Stimulated activated CD4-positive, alpha-beta T cell treated with anti-CD3 and anti-CD28 coated beads, Interleukin-15, amount 100 ng/mL, for 24 hours (primary cell): Measurements from ENCODE around the gene RASSF5.
"Not testable (repeated sequence)": the region's sequence is repeated elsewhere in the genome, so short reads cannot be mapped to it uniquely, and the experiment has no call there.

Source experiments
- DNase-seq: peaks from one replicate; pipeline ENCODE4 v3.0.0-alpha.2; 2020

Gene RASSF5

DNA sequence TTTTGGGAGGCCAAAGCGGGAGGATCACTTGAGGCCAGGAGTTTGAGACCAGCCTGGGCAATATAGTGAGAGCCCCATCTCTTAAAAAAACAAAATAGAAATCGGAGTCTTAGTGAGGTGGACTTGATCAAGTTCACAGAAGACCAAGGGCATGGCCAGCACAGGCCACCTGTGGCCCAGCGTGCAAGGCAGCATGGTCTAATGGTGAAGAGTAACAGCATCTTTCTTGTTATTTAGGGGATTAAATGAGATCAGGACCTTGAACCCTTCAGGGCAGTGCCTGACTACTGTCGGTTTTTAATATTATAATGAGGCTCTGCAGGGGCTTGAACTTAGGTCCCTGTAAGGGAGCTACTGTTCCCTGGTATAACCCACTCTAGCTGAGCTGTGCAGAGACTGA is 66.4 kb downstream of the RASSF5 start:
- DNase-seq, result no peak

DNA sequence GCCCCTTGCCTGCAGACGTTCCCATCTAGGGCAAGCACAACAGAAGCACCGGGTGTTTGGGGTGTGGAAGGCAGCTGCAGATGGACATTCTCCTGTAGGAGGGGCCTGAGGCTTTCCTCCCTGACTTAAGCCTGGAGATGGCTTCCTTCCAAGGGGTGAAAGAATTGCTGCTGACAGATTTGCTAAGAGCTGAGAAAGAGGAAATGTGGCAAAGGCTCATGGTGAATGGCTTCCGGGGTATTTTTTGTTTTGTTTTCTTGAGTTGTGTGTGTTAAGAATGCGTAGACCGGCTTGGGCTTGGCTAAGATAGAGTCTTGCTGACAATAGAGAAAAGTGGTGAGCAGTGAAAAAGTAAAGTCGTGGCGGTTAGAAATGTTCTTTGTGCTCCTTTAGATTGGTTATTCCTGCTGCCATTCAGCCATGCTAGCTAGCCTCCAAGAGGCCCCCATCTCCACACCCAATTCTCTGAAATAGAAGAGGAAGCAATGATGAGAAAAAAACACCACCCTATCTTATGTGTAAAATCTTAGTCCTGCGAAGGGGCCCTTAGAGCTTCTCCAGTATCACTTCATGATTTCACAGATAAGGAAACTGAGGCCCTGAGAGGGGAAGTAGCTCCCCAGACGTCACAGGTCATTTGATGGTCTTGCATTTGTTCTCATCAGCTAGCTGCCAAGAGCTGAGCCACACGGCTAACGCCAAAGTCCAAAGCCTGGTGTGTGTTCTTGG is 68.0 kb downstream of the RASSF5 start:
- DNase-seq, result no peak

DNA sequence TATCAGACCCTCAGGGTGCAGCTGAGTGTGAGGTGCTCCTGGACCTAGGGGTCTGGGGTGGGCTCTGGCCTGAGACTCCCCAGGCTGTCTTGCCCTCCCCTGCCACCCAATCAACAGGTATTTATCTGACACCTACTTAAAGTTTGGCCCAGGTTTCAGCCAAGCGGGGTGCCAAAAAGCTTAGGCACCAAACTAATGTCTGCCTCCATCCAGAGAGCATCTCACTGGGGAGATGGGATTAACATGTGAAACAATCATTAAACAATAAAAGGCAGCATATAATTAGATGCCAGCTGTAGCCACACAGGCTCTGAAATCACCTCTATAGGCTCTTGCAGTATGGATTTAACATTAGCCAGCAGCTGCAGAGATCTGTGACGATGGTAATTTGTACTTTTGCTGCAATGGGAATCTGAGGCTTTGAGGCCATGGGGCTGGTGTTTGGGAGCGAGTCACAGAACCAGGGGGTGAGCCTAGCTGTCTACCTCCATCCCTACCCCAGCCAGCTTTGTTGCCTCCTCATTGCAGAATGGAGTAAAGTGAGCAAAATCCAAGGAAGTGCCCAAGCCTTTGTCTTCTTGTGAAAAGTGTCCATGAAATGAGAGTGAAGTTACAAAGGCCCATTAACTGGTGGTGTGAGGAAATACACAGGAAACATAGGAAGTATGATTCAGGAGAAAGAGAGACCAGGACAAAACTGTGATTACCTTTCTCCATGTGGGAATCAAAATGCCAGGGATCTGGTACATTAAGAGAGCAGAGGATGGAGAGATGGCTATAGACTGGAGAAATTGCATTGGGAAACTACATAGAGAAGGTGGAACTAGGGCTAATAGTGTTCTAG is 68.8 kb downstream of the RASSF5 start:
- DNase-seq, result no peak

DNA sequence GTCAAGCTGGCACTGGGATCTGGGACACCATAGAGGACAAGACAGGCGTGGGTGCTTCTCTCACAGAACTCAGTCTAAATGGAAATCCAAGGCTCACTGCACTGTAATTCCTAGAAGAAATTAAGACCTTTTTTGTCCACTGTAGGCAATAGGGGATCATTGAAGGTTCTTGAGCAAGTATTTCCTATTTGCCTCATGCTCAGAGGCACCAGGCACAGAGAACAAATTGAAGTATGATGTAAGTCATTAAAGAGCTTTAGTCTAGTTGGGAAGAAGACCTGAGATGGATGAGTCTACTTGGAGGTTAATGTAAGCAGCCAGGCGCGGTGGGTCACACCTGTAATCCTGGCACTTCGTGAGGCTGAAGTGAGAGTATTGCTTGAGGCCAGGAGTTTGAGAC is 70.3 kb downstream of the RASSF5 start:
- no peak for DNase-seq

DNA sequence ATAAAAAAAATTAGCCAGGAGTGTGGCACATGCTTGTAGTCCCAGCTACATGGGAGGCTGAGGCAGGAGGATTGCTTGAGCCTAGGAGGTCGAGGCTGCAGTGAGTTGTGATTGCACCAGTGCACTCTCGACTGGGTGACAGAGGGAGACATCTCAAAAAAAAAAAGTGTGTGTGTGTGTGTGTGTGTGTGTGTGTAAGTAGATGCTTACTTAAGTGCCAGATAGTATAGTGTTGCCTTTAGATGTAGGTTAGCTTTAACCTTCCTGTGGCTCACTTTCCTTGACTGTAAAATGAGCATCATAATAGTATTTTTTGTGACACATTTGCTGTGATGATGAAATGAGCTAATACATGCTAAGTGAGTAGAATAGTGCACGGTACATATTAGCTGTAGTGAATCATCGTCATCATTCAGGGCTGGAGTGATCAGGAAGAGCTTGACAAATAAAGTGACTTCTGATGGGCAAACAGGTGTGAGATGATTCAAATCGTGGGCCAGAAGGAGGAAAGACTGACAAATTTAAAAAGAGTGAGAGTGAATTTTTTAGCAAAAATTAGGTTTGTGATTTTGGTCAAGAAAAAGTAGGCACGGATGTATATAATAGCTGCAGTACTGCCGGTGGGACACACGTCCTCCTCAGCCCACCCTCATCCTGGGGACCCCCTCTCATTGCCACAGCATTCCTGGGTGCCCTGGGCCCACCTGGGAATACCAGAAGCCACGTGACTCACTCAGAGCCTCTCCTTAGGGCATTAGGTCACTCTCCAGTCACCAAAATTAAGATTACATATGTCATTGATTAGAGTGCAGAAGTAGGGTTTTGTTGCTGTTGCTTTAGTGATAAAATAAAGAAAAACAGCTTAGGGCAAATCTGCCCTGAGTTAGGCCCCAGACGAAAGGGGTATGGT is 71.0 kb downstream of the RASSF5 start:
- DNase-seq, result no peak

DNA sequence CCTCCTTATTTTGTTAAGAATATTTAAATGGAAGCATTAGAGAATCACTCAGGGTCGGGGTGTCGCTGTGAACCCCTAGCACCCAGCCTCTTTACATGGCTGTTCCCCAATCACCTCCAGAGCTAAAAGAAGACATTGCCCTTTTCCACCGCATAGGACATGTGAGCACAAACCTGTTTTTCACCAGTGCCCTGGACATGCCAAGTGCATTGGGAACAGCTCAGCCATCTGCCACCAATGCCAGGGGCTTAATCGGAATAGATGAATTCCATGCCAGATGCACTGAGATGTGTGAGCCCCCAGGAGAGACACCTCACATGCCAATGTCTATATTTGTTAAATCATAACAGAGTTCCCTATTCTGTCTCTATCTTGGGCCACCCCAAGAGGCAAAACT is 71.6 kb downstream of the RASSF5 start:
- no peak for DNase-seq

DNA sequence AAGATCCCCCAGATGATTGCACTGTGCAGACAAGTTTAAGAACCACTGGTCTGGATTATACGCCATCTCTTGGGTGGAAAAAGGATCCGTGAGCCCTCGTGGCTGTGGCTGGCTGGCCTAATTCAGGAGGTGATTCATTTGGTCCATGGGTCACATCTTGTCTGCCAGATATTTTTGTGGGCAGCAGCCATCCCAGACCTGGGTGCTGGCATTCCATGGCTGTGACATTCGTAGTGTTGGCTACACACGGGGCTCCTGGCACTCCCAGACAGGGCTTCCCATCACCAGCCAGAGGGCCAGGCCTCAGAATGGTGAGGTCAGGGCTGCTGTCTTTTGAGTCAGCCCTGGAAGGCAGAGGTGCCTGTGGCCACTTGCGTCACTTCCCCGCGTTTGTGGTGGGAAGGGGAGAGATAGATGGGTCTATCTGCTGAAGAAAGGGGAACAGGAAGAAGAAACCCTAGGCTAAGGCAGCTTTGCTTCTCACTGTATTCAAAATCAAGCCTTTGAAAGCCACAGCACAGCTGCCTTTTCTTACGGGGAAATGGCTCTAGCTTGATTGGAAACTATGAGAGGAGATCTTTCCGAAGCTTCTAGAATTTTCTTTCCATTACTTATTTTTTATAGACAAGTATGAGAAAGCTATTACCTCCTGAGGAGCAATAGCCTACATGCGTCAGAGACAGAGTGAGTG is 72.6 kb downstream of the RASSF5 start:
- DNase-seq, result peak; percentile 95

DNA sequence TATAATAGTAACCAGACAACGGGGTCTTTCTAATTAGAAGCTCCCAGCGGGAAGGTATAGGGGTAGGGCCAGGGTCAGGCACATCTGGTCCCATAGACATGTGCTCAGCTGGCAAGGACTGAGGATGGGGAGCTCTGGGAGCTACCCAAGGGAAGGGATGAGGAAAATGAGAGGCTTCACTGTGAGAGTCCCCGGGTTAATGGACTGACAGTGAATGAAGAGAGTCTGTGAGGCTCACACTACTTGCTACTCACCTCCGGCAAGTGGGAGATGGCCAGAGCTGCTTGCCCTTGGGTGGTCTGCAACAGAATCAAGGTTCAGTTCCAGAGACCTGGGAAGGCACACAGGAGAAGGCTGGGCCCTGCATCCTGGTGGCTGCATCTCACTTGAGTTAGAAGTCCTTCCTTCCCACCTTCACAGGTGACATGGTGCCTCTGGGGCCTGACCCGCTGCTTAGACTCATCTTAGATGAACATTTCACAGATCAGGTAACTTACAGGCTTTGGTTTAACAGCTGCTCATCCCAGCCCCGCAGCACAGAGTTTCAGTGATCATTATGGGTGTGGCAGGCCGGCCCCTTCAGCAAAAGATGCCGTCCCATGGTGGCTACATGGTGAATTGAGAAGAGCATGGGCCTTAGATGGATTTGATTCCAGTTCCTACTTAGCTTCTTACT is 73.2 kb downstream of the RASSF5 start:
- no peak for DNase-seq

DNA sequence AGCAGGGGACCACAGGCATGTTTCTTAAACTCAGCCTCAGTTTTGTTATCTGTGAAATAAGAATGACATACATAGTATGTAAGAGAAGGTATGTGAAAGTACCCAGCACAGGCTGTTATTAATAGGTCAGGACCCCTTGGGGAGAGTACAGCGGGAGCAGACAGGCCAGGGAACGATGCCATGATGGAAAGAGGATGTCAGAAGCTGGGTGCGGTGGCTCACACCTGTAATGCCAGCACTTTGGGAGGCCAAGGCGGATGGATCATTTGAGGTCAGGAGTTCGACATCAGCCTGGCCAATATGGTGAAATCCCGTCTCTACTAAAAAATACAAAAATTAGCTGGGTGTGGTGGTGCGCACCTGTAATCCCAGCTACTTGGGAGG is 73.8 kb downstream of the RASSF5 start:
- not testable (repeated sequence) for DNase-seq

DNA sequence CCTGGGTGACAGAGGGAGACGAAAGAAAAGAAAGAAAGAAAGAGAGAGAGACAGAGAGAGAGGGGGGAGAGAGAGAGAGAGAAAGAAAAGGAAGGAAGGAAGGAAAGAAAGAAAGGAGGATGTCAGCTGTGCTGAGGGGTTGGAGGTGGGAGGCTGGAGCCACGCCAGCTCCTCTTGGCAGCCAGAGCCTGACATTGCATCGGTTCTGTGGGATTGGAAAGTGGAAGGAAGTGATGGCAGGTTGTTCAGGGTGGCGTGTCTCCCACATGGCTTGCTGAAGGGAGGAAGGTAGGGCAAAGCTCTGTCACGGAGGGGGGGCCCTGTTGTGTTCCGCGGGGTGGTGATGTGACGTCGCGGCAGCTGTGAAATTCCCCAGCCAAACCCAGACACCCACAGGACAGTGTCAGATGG is 74.2 kb downstream of the RASSF5 start:
- peak; percentile 81 for DNase-seq

DNA sequence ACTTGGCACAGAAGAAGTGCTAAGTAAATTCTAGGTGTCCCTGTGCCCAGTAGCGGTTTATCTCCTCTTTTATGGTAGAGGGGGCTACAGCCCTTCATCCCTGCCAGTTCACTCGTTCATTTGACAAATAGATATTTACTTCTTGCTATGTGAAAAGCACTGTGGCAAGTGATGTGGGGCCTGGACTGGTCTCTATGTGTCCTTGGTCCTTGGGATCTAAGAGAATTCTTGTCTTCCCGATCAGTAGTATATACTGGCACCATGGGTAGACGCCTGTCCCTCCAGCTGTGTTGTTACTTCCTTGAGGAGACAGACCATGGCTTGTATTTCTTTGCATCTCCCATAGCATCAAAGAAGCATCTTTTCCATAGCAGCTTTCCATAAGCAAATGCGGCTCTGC is 75.2 kb downstream of the RASSF5 start:
- no peak for DNase-seq

DNA sequence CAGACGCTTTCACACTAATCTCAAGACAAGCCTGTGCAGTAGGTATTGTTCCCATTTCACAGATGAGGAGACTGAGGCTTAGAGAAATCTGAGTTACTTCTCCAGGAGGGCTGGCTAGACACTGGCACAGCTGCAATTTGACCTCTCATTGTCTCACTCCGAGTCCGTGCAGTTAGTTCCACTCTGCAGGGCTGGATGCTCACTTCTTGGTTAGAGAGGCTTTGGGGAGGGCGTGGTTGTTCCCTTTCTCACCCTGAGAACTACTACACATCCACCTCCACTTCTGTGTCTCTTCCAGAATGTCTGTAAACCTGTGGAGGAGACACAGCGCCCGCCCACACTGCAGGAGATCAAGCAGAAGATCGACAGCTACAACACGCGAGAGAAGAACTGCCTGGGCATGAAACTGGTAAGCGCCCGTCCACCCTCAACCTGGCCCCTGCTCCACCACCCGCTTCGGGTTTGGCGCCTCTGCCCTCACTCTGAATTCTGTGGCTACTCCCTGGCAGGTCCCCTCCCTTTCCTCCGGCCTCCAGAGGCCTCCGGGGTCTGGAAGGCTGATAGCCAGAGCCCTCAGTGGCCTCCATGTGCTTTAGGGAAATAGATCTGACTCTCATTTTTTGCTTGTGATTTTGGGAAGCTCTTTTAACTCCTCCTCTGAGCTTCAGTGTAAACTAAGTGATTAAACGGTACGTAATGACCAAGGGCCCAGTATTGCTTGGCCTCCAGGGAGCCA is 75.8 kb downstream of the RASSF5 start:
- peak; percentile 76 for DNase-seq

DNA sequence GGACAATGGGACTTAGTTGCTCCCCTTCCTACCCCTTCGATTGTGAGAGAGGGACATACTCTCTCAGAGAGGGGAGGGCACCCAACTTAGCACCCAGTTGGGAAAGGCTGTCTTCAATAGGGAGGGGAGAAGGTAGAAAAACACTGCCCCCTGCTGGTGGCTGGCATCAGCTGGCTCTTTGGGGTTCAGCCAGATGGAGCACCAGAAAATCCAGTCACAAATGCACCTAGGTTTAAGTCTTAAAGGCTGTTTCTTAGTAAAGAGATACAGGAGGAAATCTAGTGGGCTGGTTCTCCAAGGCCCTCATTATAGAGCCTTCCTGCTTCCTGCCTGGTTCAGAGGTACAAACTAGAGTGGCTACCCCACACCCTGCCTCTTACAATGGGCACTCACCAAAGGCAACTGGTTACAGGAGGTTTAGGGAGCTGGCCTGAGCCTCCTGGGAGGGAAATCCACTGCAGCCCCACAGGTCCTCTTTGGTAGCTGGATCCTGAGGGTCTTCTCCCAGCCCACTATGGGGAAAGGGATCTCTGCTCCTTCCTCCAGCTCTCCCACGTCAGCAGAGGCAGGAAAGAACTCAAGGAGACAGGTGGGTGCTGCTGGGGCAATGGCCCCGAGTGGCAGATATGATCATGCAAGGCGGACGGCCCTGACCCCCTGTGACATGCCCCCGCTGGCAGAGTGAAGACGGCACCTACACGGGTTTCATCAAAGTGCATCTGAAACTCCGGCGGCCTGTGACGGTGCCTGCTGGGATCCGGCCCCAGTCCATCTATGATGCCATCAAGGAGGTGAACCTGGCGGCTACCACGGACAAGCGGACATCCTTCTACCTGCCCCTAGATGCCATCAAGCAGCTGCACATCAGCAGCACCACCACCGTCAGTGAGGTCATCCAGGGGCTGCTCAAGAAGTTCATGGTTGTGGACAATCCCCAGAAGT is 76.6 kb downstream of the RASSF5 start:
- peak; percentile 90 for DNase-seq

DNA sequence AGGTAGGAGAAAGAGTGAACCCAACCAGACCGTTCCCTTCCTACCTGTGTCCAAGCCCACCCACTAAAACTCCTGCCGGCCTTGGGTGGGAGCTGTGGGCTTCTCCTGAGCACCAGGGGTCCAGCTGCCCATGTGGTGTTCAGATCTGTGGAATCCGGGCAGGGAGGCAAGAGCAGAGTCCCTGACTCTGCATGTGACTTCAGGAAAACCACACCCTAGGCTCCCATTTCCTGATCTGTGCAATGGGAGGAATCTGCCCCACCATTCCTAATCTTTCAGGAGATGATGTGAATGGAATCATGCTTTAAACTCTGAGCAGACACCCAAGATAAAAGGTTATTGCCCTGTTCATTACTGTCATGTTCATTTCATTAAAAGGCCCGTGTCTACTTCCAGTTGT is 77.4 kb downstream of the RASSF5 start:
- DNase-seq, result no peak

DNA sequence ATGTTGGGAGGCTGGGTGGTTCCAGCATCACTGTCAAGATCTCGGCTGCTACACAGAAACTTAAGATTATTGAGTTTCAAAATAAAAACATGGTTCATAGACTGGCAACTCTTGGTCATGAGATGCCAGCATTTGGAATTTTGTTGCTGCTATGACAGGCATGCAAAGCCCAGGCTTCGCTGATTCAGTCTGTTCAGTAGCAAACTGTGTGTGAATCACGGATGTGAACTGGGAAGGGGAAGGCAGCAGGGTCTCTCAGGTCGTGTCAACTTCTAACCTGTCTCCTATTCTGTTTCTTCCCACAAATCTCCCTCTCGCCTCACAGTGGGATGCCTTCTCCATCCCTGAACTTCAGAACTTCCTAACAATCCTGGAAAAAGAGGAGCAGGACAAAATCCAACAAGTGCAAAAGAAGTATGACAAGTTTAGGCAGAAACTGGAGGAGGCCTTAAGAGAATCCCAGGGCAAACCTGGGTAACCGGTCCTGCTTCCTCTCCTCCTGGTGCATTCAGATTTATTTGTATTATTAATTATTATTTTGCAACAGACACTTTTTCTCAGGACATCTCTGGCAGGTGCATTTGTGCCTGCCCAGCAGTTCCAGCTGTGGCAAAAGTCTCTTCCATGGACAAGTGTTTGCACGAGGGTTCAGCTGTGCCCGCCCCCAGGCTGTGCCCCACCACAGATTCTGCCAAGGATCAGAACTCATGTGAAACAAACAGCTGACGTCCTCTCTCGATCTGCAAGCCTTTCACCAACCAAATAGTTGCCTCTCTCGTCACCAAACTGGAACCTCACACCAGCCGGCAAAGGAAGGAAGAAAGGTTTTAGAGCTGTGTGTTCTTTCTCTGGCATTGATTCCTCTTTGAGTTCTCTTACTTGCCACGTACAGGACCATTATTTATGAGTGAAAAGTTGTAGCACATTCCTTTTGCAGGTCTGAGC is 79.4 kb downstream of the RASSF5 start:
- DNase-seq, result no peak

DNA sequence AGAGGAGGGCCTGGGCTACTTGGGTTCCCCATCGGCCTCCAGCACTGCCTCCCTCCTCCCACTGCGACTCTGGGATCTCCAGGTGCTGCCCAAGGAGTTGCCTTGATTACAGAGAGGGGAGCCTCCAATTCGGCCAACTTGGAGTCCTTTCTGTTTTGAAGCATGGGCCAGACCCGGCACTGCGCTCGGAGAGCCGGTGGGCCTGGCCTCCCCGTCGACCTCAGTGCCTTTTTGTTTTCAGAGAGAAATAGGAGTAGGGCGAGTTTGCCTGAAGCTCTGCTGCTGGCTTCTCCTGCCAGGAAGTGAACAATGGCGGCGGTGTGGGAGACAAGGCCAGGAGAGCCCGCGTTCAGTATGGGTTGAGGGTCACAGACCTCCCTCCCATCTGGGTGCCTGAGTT is 80.6 kb downstream of the RASSF5 start:
- DNase-seq, result no peak

DNA sequence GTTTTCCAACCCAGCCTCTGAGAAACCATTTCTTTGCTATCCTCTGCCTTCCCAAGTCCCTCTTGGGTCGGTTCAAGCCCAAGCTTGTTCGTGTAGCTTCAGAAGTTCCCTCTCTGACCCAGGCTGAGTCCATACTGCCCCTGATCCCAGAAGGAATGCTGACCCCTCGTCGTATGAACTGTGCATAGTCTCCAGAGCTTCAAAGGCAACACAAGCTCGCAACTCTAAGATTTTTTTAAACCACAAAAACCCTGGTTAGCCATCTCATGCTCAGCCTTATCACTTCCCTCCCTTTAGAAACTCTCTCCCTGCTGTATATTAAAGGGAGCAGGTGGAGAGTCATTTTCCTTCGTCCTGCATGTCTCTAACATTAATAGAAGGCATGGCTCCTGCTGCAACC is 81.2 kb downstream of the RASSF5 start:
- DNase-seq, result no peak

DNA sequence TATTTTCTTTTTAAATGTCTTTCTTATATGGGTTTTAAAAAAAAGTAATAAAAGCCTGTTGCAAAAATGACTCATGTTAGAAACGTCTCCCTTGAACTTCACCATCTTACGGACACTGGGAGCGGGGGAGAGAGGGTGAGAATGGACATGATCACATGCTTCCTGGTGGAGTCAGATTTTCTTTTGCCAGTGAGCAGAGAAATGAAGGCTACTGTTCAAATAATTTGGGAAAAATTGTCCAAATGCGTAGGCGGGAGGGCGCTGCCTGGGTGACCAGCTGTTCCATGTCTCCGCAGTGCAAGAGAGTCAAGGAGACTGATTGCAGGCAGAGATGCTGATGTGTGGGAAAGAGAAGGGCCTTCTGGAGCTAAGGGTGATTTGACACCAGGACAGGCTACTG is 81.9 kb downstream of the RASSF5 start:
- DNase-seq, result no peak
